Neuronal stem cell (in vitro differentiated cells): ENCODE measurements around the gene EMC10.
A peak's percentile ranks its signal among the peaks of the same experiment; 100 is the strongest.

Experiments used
- DNase-seq: peaks from one replicate; pipeline ENCODE4 v3.0.0-alpha.2; 2013; ENCODE audit warnings: low spot score
- H2AFZ ChIP-seq: one replicate; pipeline ENCODE4 v1.6.1; 2013; ENCODE audit warnings: mild to moderate bottlenecking, low read length, inconsistent platforms
- H2AK5ac ChIP-seq: 2 replicates; pipeline ENCODE4 v1.6.1; 2013; ENCODE audit warnings: low read depth, mild to moderate bottlenecking, inconsistent platforms, low read length, moderate library complexity, mixed read lengths
- H2BK120ac ChIP-seq: 2 replicates; pipeline ENCODE4 v1.6.1; 2013; ENCODE audit warnings: low read depth, mild to moderate bottlenecking, inconsistent platforms, low read length, moderate library complexity, mixed read lengths
- H2BK12ac ChIP-seq: one replicate; pipeline ENCODE4 v1.6.1; 2013; ENCODE audit warnings: low read length, inconsistent platforms
- H2BK15ac ChIP-seq: 2 replicates; pipeline ENCODE4 v1.6.1; 2013; ENCODE audit warnings: mild to moderate bottlenecking, low read length, inconsistent platforms, mixed read lengths
- H2BK5ac ChIP-seq: one replicate; pipeline ENCODE4 v1.6.1; 2013; ENCODE audit warnings: inconsistent platforms, mild to moderate bottlenecking, low read length, moderate library complexity
- H3K14ac ChIP-seq: one replicate; pipeline ENCODE4 v1.6.1; 2013; ENCODE audit warnings: low read length, inconsistent platforms
- H3K18ac ChIP-seq: 2 replicates; pipeline ENCODE4 v1.6.1; 2013; ENCODE audit warnings: low read length, inconsistent platforms
- H3K23ac ChIP-seq: 2 replicates; pipeline ENCODE4 v1.6.1; 2013; ENCODE audit warnings: low read depth, mild to moderate bottlenecking, mixed read lengths, low read length, inconsistent platforms; ENCODE audit not compliant: poor library complexity
- H3K27ac ChIP-seq: replicated peaks from 3 replicates; pipeline ENCODE4 v1.5.1; 2013; ENCODE audit warnings: low read length, inconsistent platforms
- H3K27me3 ChIP-seq, 3 experiments: 2 replicates each; pipeline ENCODE4 v1.6.1; 2013; ENCODE audit warnings: low read length in 3 of 3, mild to moderate bottlenecking in 2 of 3, inconsistent platforms in 1 of 3, low read depth in 1 of 3, mixed read lengths in 1 of 3, moderate library complexity in 1 of 3; ENCODE audit not compliant: control insufficient read depth in 3 of 3, insufficient read depth in 3 of 3
- H3K36me3 ChIP-seq, 2 donors: replicated peaks in 1 of 2; 2 replicates each; pipeline ENCODE4 v1.6.1; 2013; ENCODE audit warnings: low read length in 2 of 2; ENCODE audit not compliant: control insufficient read depth in 2 of 2, insufficient read depth in 2 of 2
- H3K4ac ChIP-seq: 2 replicates; pipeline ENCODE4 v1.6.1; 2013; ENCODE audit warnings: inconsistent platforms, mild to moderate bottlenecking, low read length, moderate library complexity
- H3K4me1 ChIP-seq, 2 donors: 1 replicate in 1 of 2; 2 replicates in 1 of 2; pipeline ENCODE4 v1.6.1; 2013; ENCODE audit warnings: low read length in 2 of 2, low read depth in 1 of 2; ENCODE audit not compliant: control insufficient read depth in 2 of 2, insufficient read depth in 1 of 2
- H3K4me2 ChIP-seq: one replicate; pipeline ENCODE4 v1.6.1; 2013; ENCODE audit warnings: mild to moderate bottlenecking, low read length, inconsistent platforms; ENCODE audit not compliant: insufficient read depth, poor library complexity, severe bottlenecking
- H3K4me3 ChIP-seq, 2 donors: 2 replicates each; pipeline ENCODE4 v1.5.1; 2013; ENCODE audit warnings: low read length in 2 of 2, mild to moderate bottlenecking in 2 of 2, inconsistent platforms in 1 of 2, moderate library complexity in 1 of 2
- H3K79me1 ChIP-seq: one replicate; pipeline ENCODE4 v1.6.1; 2013; ENCODE audit warnings: low read depth, mild to moderate bottlenecking, inconsistent platforms, low read length, moderate library complexity
- H3K9ac ChIP-seq: one replicate; pipeline ENCODE4 v1.6.1; 2013; ENCODE audit warnings: mild to moderate bottlenecking, low read depth, low read length, inconsistent platforms; ENCODE audit not compliant: poor library complexity
- H3K9me3 ChIP-seq, 2 donors: replicated peaks in 1 of 2; 2 replicates each; pipeline versions ENCODE3 to v1.6.1; 2013; ENCODE audit warnings: low read length in 2 of 2, mild to moderate bottlenecking in 2 of 2, inconsistent platforms in 1 of 2, low read depth in 1 of 2, mixed read lengths in 1 of 2, moderate library complexity in 1 of 2; ENCODE audit not compliant: control insufficient read depth in 2 of 2, insufficient read depth in 1 of 2
- H4K8ac ChIP-seq: one replicate; pipeline ENCODE4 v1.6.1; 2013; ENCODE audit warnings: low read depth, mild to moderate bottlenecking, inconsistent platforms, low read length, moderate library complexity
- H4K91ac ChIP-seq: one replicate; pipeline ENCODE4 v1.6.1; 2013; ENCODE audit warnings: low read length, low read depth, mild to moderate bottlenecking, inconsistent platforms; ENCODE audit not compliant: poor library complexity
- WGBS, 2 donors: extraction: QIAGEN DNeasy Blood & Tissue Kit; methylation state at CpG; one replicate each; pipeline ENCODE4 v1.1.7; 2013; ENCODE audit warnings: missing lambda C conversion rate in 2 of 2, mixed read lengths in 1 of 2; ENCODE audit not compliant: insufficient read length in 2 of 2, insufficient replicate concordance in 1 of 2; ENCODE audit errors: extremely low coverage in 2 of 2; 5-methylcytosine and 5-hydroxymethylcytosine counted together

The EMC10 gene

GRCh38 chr19:50465000-50465399 is 11.3 kb upstream of the EMC10 start:
- Histone ChIP-seq H2BK12ac (peak overlapping the region; percentile 0), H3K27ac (no peak overlapping the region), H3K4me3 (no peak overlapping the region), H3K4ac (no peak overlapping the region), H4K91ac (no peak overlapping the region), H3K79me1 (peaks cover 2% of the 10 kb centered on the region), H3K27me3 (peaks cover 0 to 7% (median 0%) of the 10 kb centered on the region in 3 experiments), H3K9ac (peak overlapping the region; percentile 10), H2AFZ (no peak overlapping the region), H2BK120ac (no peak overlapping the region), H3K23ac (no peak overlapping the region), H2AK5ac (peak overlapping the region; percentile 99), H3K18ac (peak overlapping the region; percentile 80), H4K8ac (no peak overlapping the region), H3K14ac (no peak overlapping the region), H2BK5ac (peak overlapping the region; percentile 75), H3K4me1 (peaks cover 13 to 14% of the 10 kb centered on the region in 2 donors), H3K4me2 (no peak overlapping the region), H3K36me3 (no peaks in the 10 kb centered on the region), H3K9me3 (no peaks in the 10 kb centered on the region), H2BK15ac (peak overlapping the region; percentile 62)
- WGBS, 2 donors, result no CpG with 5 or more reads among the region's 13 CpGs
- DNase-seq, result no peak

DNA sequence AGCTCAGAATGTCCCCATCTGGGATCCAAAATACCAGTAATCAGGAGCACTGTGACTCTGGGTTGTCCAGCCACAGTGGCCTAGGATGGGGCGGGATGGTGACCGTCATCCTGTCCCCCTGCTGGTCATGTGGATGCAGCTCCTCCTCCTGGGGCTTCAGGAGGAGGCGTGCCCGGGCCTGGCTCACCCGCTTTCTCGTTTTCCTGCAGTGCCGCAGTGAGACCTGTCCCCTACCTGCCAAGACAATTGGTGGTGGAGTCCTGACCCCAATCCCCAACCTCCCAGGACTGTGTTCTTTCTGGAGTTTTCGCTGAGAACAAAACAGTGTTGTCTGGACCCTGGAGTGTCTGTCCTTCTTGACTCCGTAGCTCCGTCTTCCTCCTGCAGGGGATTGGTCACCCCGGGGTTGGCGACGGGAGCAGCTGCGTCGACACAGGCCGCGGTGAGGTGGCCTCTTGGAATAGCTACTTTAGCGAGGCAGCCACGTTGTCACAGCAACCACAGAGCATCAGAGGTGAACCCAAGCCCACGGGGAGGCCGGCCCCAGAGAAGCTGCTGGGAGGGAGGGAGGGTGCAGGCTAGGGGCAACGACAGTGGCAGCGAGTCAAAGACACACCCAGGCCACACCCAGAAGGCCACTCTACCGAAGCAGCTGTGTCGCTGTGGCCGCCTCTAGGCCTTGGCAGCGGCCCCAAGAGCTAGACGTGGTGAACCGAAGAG is 10.2 kb upstream of the EMC10 start:
- H3K36me3 ChIP-seq, result no peaks in the 10 kb centered on the region
- H3K18ac ChIP-seq, result peak overlapping the region; percentile 80
- H3K23ac ChIP-seq, result peak overlapping the region; percentile 56
- no peak overlapping the region for H2BK5ac ChIP-seq
- H2AK5ac ChIP-seq, result peak overlapping the region; percentile 3
- peaks cover 2% of the 10 kb centered on the region for H3K79me1 ChIP-seq
- no peaks in the 10 kb centered on the region for H3K9me3 ChIP-seq
- no peak overlapping the region for H4K8ac ChIP-seq
- H3K27ac ChIP-seq, result no peak overlapping the region
- H2BK15ac ChIP-seq, result peak overlapping the region; percentile 84
- no peak overlapping the region for H2BK12ac ChIP-seq
- no peak overlapping the region for H2BK120ac ChIP-seq
- H3K27me3 ChIP-seq, result peaks cover 0 to 7% (median 0%) of the 10 kb centered on the region in 3 experiments
- no CpG with 5 or more reads among the region's 29 CpGs for WGBS, 2 donors
- no peak overlapping the region for H3K9ac ChIP-seq
- H3K4ac ChIP-seq, result no peak overlapping the region
- no peak overlapping the region for H3K4me2 ChIP-seq
- H3K4me1 ChIP-seq, result peaks cover 9 to 14% of the 10 kb centered on the region in 2 donors
- no peak overlapping the region for H4K91ac ChIP-seq
- no peak overlapping the region for H3K4me3 ChIP-seq
- DNase-seq, result no peak
- H2AFZ ChIP-seq, result peak overlapping the region; percentile 82
- H3K14ac ChIP-seq, result no peak overlapping the region

GRCh38 chr19:50466706-50467039 is 9.6 kb upstream of the EMC10 start:
- DNase-seq, result no peak
- Histone ChIP-seq H4K8ac (no peak overlapping the region), H2AK5ac (peak overlapping the region; percentile 3), H3K4me1 (peaks cover 9 to 14% of the 10 kb centered on the region in 2 donors), H3K79me1 (peaks cover 2% of the 10 kb centered on the region), H3K27ac (no peak overlapping the region), H3K36me3 (no peaks in the 10 kb centered on the region), H3K23ac (no peak overlapping the region), H4K91ac (no peak overlapping the region), H3K27me3 (peaks cover 0 to 7% (median 0%) of the 10 kb centered on the region in 3 experiments), H3K4ac (no peak overlapping the region), H2BK15ac (peak overlapping the region; percentile 84), H2BK5ac (no peak overlapping the region), H3K9me3 (peaks cover 0 to 1% of the 10 kb centered on the region in 2 donors), H3K4me3 (no peak overlapping the region), H3K14ac (no peak overlapping the region), H2BK120ac (no peak overlapping the region), H3K18ac (peak overlapping the region; percentile 54), H2BK12ac (no peak overlapping the region), H2AFZ (peak overlapping the region; percentile 82), H3K4me2 (no peak overlapping the region), H3K9ac (no peak overlapping the region)
- WGBS, 2 donors, result no CpG with 5 or more reads among the region's 11 CpGs

GRCh38 chr19:50467566-50467965 is 8.7 kb upstream of the EMC10 start:
- no peak overlapping the region for H2BK5ac ChIP-seq
- H3K9me3 ChIP-seq, result peaks cover 0 to 1% of the 10 kb centered on the region in 2 donors
- peak overlapping the region; percentile 63 for H2BK12ac ChIP-seq
- no peaks in the 10 kb centered on the region for H3K36me3 ChIP-seq
- H3K4me1 ChIP-seq, result peaks cover 9 to 14% of the 10 kb centered on the region in 2 donors
- no peak overlapping the region for H3K23ac ChIP-seq
- H3K4me3 ChIP-seq, result no peak overlapping the region
- peak overlapping the region; percentile 38 for H3K14ac ChIP-seq
- no peak overlapping the region for H3K4ac ChIP-seq
- H3K79me1 ChIP-seq, result peaks cover 1% of the 10 kb centered on the region
- no peak overlapping the region for H3K18ac ChIP-seq
- H4K8ac ChIP-seq, result no peak overlapping the region
- no peak overlapping the region for H3K27ac ChIP-seq
- DNase-seq, result no peak
- no peak overlapping the region for H4K91ac ChIP-seq
- no peak overlapping the region for H2BK120ac ChIP-seq
- no peak overlapping the region for H3K9ac ChIP-seq
- no CpG with 5 or more reads among the region's 18 CpGs for WGBS, 2 donors
- H2AK5ac ChIP-seq, result peak overlapping the region; percentile 63
- H3K27me3 ChIP-seq, result peaks cover 0 to 7% (median 0%) of the 10 kb centered on the region in 3 experiments
- no peak overlapping the region for H2AFZ ChIP-seq
- peak overlapping the region; percentile 16 for H2BK15ac ChIP-seq
- no peak overlapping the region for H3K4me2 ChIP-seq
